ENCODE measurements around the gene APEH.

- TF ChIP-seq ZBTB33 (IDR thresholded peaks at IDR 0.05) (no peak), CTCF (IDR thresholded peaks at IDR 0.05; ENCODE audit: low read depth, low read length, missing input control) (no peak), RAD21 (IDR thresholded peaks at IDR 0.05) (no peak), GABPA (IDR thresholded peaks at IDR 0.05 in 1 of 2, conservative IDR thresholded peaks at IDR 0.05 in 1 of 2) (no peak), YY1 (IDR thresholded peaks at IDR 0.05) (no peak), EGR1 (IDR thresholded peaks at IDR 0.05; ENCODE audit: low read depth in 2 of 2) (no peak), JUND (IDR thresholded peaks at IDR 0.05) (no peak), FOXA1 (IDR thresholded peaks at IDR 0.05) (no peak)
Measured at GRCh38 chr3:49636883-49637609, 37.1 kb upstream of the APEH start.

Measured in liver (tissue), 3 donors.